SH-SY5Y (cell line): ENCODE results near the gene TRMT44.

Source experiments
- GATA2 ChIP-seq: IDR thresholded peaks from 2 replicates; pipeline ENCODE4 v1.6.1; 2011; ENCODE audit warnings: mild to moderate bottlenecking, low read depth, low read length
- GATA3 ChIP-seq: IDR thresholded peaks from 2 replicates; pipeline ENCODE4 v1.6.1; 2011; ENCODE audit warnings: low read depth, mild to moderate bottlenecking, low read length, moderate library complexity

Gene TRMT44

GRCh38 chr4:8402181-8402597 lies 38.4 kb upstream of the TRMT44 start:
- TF ChIP-seq GATA2 (no peak), GATA3 (no peak)

- TF ChIP-seq GATA3 = no peak
- TF ChIP-seq GATA2 = no peak
Measured at GRCh38 chr4:8402640-8403039, 37.9 kb upstream of the TRMT44 start.

GRCh38 chr4:8403173-8403753 lies 37.3 kb upstream of the TRMT44 start:
- TF ChIP-seq GATA3 (no peak), GATA2 (no peak)

- TF ChIP-seq GATA2 (no peak), GATA3 (no peak)
Measured at GRCh38 chr4:8403976-8404375, 36.6 kb upstream of the TRMT44 start.

GRCh38 chr4:8404791-8405515 lies 35.6 kb upstream of the TRMT44 start:
- no peak for TF ChIP-seq GATA2
- TF ChIP-seq GATA3 = no peak

- TF ChIP-seq GATA3 = no peak
- no peak for TF ChIP-seq GATA2
Measured at GRCh38 chr4:8405516-8405875, 35.1 kb upstream of the TRMT44 start.

- TF ChIP-seq GATA2 = no peak
Measured at GRCh38 chr4:8407316-8407715, 33.3 kb upstream of the TRMT44 start.

GRCh38 chr4:8407756-8408155 lies 32.8 kb upstream of the TRMT44 start:
- TF ChIP-seq GATA2 (no peak), GATA3 (no peak)

- no peak for TF ChIP-seq GATA3
- no peak for TF ChIP-seq GATA2
Measured at GRCh38 chr4:8409264-8410065, 31.1 kb upstream of the TRMT44 start.

- TF ChIP-seq GATA3 = no peak
- no peak for TF ChIP-seq GATA2
Measured at GRCh38 chr4:8410066-8410625, 30.4 kb upstream of the TRMT44 start.

GRCh38 chr4:8410641-8411271 lies 29.8 kb upstream of the TRMT44 start:
- TF ChIP-seq GATA2 (no peak), GATA3 (no peak)

- TF ChIP-seq GATA3 (no peak), GATA2 (no peak)
Measured at GRCh38 chr4:8411351-8412180, 29.0 kb upstream of the TRMT44 start.

- no peak for TF ChIP-seq GATA3
- TF ChIP-seq GATA2 = no peak
Measured at GRCh38 chr4:8412288-8412687, 28.3 kb upstream of the TRMT44 start.
